ENCODE results near the gene GLIS1. TPM values are rescaled to one million over a fixed set of nuclear protein-coding genes. Genes with fewer than 3 reads are reported as not detected.

Gene GLIS1
- total and polyA plus RNA-seq, 2 of the 8 experiments (the other 6 are each of a cell fraction or from before 2014, with no cell fraction given) = 0.15 to 0.22 TPM

GRCh38 chr1:53572815-53573173, 166.2 kb downstream of the GLIS1 start (continued):
- TF ChIP-seq SIX5 (IDR thresholded peaks at IDR 0.05; ENCODE audit: low read depth, low read length) (no peak), KDM4A (IDR thresholded peaks at IDR 0.05; ENCODE audit: low read depth, low read length, severe bottlenecking) (no peak), TBP (IDR thresholded peaks at IDR 0.05; ENCODE audit: low read depth, low read length) (no peak), YY1 (IDR thresholded peaks at IDR 0.05; ENCODE audit: low read depth, low read length) (no peak), POLR2AphosphoS5 (IDR thresholded peaks at IDR 0.05; ENCODE audit: low read depth, low read length) (no peak), CREB1 (IDR thresholded peaks at IDR 0.05) (no peak), SUZ12 (IDR thresholded peaks at IDR 0.05; ENCODE audit: low read length) (no peak)

All from H1 (cell line).